HEK293 (cell line): ENCODE results near the gene UBAC2.

Experiments
- CTCF ChIA-PET: fragments of 350-600 bp; formaldehyde crosslinking; extraction: SDS; loops from one replicate; lab custom pipeline; 2021; ENCODE audit warnings: antibody characterized with exemption; lab: Yijun Ruan, JAX
- POLR2A ChIA-PET: fragments of 300-600 bp; formaldehyde crosslinking; extraction: SDS; loops from one replicate; lab custom pipeline; 2020; ENCODE audit warnings: antibody characterized with exemption, inconsistent platforms; lab: Yijun Ruan, JAX
- H3K27ac ChIP-seq: fragments of 200-500 bp; sonication (Bioruptor generic); 2 replicates; pipeline ENCODE4 v1.5.1; 2014; ENCODE audit warnings: low read depth, low read length, control low read depth, inconsistent platforms; ENCODE audit errors: extremely low read depth
- H3K36me3 ChIP-seq, 2 experiments: fragments of 200-500 bp in 1 of 2; sonication (Bioruptor generic) in 1 of 2; 1 replicate in 1 of 2; 2 replicates in 1 of 2; pipeline ENCODE4 v1.5.1; 2014 to 2017; ENCODE audit warnings: inconsistent platforms in 2 of 2, low read length in 2 of 2; ENCODE audit not compliant: control insufficient read depth in 2 of 2, insufficient read depth in 1 of 2
- H3K4me1 ChIP-seq: fragments of 200-500 bp; sonication (Bioruptor generic); 2 replicates; pipeline ENCODE4 v1.5.1; 2014; ENCODE audit warnings: mild to moderate bottlenecking, low read length, inconsistent platforms; ENCODE audit not compliant: control insufficient read depth, insufficient read depth
- H3K4me3 ChIP-seq: 2 replicates; pipeline ENCODE4 v1.5.1; 2011; ENCODE audit warnings: low read depth, mild to moderate bottlenecking, control low read depth, low read length, moderate library complexity
- H3K9me3 ChIP-seq: fragments of 200-500 bp; sonication (Bioruptor generic); 2 replicates; pipeline ENCODE4 v1.5.1; 2014; ENCODE audit warnings: low read depth, low read length, inconsistent platforms; ENCODE audit not compliant: control insufficient read depth, insufficient read depth
- GLIS1 ChIP-seq: fragments of 450-650 bp; formaldehyde crosslinking; IDR thresholded peaks from 2 replicates; pipeline ENCODE4 v1.5.1; 2016; ENCODE audit warnings: missing biosample characterization, missing genetic modification characterization
- KLF9 ChIP-seq: fragments of 450-650 bp; formaldehyde crosslinking; IDR thresholded peaks from 2 replicates; pipeline ENCODE4 v1.5.1; 2016; ENCODE audit warnings: missing biosample characterization, missing genetic modification characterization, low read depth
- REPIN1 ChIP-seq: fragments of 450-650 bp; formaldehyde crosslinking; IDR thresholded peaks from 2 replicates; pipeline ENCODE4 v1.5.1; 2017; ENCODE audit warnings: missing biosample characterization, missing genetic modification characterization, low read depth
- SP3 ChIP-seq: fragments of 450-650 bp; formaldehyde crosslinking; IDR thresholded peaks from 2 replicates; pipeline ENCODE4 v1.5.1; 2016; ENCODE audit warnings: missing biosample characterization, missing genetic modification characterization
- SP7 ChIP-seq: fragments of 450-650 bp; formaldehyde crosslinking; IDR thresholded peaks from 2 replicates; pipeline ENCODE4 v1.5.1; 2016; ENCODE audit warnings: missing biosample characterization, missing genetic modification characterization
- TRIM28 ChIP-seq: IDR thresholded peaks from 2 replicates; pipeline ENCODE4 v1.6.1; 2011; ENCODE audit warnings: low read length, control low read depth, borderline replicate concordance
- ZNF148 ChIP-seq: fragments of 450-650 bp; formaldehyde crosslinking; IDR thresholded peaks from 2 replicates; pipeline ENCODE4 v1.5.0; 2017; ENCODE audit warnings: missing biosample characterization, missing genetic modification characterization, borderline replicate concordance
- ZNF157 ChIP-seq: fragments of 450-650 bp; formaldehyde crosslinking; IDR thresholded peaks from 2 replicates; pipeline ENCODE4 v1.5.1; 2016; ENCODE audit warnings: missing biosample characterization, missing genetic modification characterization
- ZNF19 ChIP-seq: fragments of 450-650 bp; formaldehyde crosslinking; IDR thresholded peaks from 2 replicates; pipeline ENCODE4; 2016; ENCODE audit warnings: missing biosample characterization, missing genetic modification characterization, low read depth
- ZNF239 ChIP-seq: fragments of 450-650 bp; formaldehyde crosslinking; IDR thresholded peaks from 2 replicates; pipeline ENCODE4 v1.5.1; 2016; ENCODE audit warnings: missing biosample characterization, missing genetic modification characterization
- ZNF248 ChIP-seq: fragments of 450-650 bp; formaldehyde crosslinking; IDR thresholded peaks from 2 replicates; pipeline ENCODE4 v1.5.1; 2017; ENCODE audit warnings: missing biosample characterization, missing genetic modification characterization
- ZNF280C ChIP-seq: fragments of 450-650 bp; formaldehyde crosslinking; IDR thresholded peaks from 2 replicates; pipeline ENCODE4 v1.5.1; 2016; ENCODE audit warnings: missing biosample characterization, missing genetic modification characterization
- ZNF302 ChIP-seq: fragments of 450-650 bp; formaldehyde crosslinking; IDR thresholded peaks from 2 replicates; pipeline ENCODE4 v1.5.1; 2016; ENCODE audit warnings: missing biosample characterization, missing genetic modification characterization, low read depth
- ZNF473 ChIP-seq: fragments of 450-650 bp; formaldehyde crosslinking; IDR thresholded peaks from 2 replicates; pipeline ENCODE4 v1.5.1; 2017; ENCODE audit warnings: missing biosample characterization, missing genetic modification characterization
- ZNF501 ChIP-seq: fragments of 450-650 bp; formaldehyde crosslinking; IDR thresholded peaks from 2 replicates; pipeline ENCODE4 v1.5.1; 2016; ENCODE audit warnings: missing biosample characterization, missing genetic modification characterization
- ZNF544 ChIP-seq: fragments of 450-650 bp; formaldehyde crosslinking; IDR thresholded peaks from 2 replicates; pipeline ENCODE4 v1.5.0; 2017; ENCODE audit warnings: missing biosample characterization, missing genetic modification characterization
- ZNF660 ChIP-seq: fragments of 450-650 bp; IDR thresholded peaks from 2 replicates; pipeline ENCODE4 v1.5.1; 2018; ENCODE audit warnings: missing biosample characterization, mild to moderate bottlenecking, missing genetic modification characterization
- ZNF777 ChIP-seq: fragments of 450-650 bp; formaldehyde crosslinking; IDR thresholded peaks from 2 replicates; pipeline ENCODE4 v1.5.1; 2017; ENCODE audit warnings: missing biosample characterization, missing genetic modification characterization, borderline replicate concordance
- ZNF837 ChIP-seq: fragments of 450-650 bp; formaldehyde crosslinking; IDR thresholded peaks from 2 replicates; pipeline ENCODE4 v1.5.1; 2016; ENCODE audit warnings: missing biosample characterization, missing genetic modification characterization
- ZSCAN30 ChIP-seq: fragments of 450-650 bp; IDR thresholded peaks from 2 replicates; pipeline ENCODE4 v1.5.1; 2018; ENCODE audit warnings: missing biosample characterization, mild to moderate bottlenecking, missing genetic modification characterization, moderate library complexity
- TF ChIP-seq, protein P1 (sequence below): fragments of 450-650 bp; formaldehyde crosslinking; IDR thresholded peaks from 2 replicates; pipeline ENCODE4 v1.5.1; 2016; ENCODE audit warnings: missing biosample characterization, missing genetic modification characterization
- TF ChIP-seq, protein P2 (sequence below): fragments of 450-650 bp; formaldehyde crosslinking; IDR thresholded peaks from 2 replicates; pipeline ENCODE4 v1.5.1; 2016; ENCODE audit warnings: missing biosample characterization, missing genetic modification characterization
- TF ChIP-seq, protein P3 (sequence below): fragments of 450-650 bp; formaldehyde crosslinking; IDR thresholded peaks from 2 replicates; pipeline ENCODE4 v1.5.1; 2016; ENCODE audit warnings: missing biosample characterization, missing genetic modification characterization

Gene UBAC2

DNA sequence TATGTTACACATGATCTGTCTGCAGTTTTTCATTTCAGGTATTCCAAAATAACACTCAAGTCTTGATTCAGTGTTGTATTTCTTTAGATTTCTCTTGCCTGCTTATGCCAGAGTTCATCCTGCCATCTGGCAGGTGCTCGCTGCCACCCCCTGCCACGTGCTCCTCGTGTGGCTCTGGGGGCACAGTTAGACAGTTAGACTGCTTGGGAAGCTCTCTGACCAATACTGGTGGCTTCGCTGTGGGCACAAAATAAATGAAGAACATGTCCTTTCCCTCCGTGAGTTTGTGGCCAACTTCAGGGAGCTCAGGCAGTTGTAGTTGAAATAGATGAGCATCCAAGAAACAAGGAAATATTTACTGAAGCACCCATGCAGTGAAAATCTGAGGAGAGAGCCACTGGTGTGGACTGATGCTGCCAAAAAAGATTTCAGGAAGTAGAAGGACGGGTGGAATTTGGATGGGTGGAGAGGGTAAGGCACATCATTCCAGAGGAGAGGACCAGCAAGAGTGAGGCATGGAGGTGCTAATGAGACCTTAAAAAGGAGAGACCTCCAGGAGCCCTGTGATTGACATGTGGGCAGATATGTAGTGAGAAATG, 144.1 kb downstream of the UBAC2 start:
- Histone ChIP-seq H3K4me1 (no peaks in the 10 kb centered on the region; the same call in 1 of the 2 replicates), H3K36me3 (peaks cover 0 to 37% of the 10 kb centered on the region in 2 experiments; a peak in 1 of 3 replicates), H3K27ac (no peak overlapping the region), H3K9me3 (no peaks in the 10 kb centered on the region), H3K4me3 (no peak overlapping the region)
- CTCF ChIA-PET = interaction anchor here (0.5 to 0.8 kb wide), 3 partner anchors 10 to 168 kb away, joined by 3 to 4 read pairs (median 3); no protein-coding TSS in a partner anchor
- POLR2A ChIA-PET = no interaction called here
- TF ChIP-seq, protein P1, sequence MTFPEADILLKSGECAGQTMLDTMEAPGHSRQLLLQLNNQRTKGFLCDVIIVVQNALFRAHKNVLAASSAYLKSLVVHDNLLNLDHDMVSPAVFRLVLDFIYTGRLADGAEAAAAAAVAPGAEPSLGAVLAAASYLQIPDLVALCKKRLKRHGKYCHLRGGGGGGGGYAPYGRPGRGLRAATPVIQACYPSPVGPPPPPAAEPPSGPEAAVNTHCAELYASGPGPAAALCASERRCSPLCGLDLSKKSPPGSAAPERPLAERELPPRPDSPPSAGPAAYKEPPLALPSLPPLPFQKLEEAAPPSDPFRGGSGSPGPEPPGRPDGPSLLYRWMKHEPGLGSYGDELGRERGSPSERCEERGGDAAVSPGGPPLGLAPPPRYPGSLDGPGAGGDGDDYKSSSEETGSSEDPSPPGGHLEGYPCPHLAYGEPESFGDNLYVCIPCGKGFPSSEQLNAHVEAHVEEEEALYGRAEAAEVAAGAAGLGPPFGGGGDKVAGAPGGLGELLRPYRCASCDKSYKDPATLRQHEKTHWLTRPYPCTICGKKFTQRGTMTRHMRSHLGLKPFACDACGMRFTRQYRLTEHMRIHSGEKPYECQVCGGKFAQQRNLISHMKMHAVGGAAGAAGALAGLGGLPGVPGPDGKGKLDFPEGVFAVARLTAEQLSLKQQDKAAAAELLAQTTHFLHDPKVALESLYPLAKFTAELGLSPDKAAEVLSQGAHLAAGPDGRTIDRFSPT (tag by site-specific recombination) = no peak
- TF ChIP-seq, protein P2, sequence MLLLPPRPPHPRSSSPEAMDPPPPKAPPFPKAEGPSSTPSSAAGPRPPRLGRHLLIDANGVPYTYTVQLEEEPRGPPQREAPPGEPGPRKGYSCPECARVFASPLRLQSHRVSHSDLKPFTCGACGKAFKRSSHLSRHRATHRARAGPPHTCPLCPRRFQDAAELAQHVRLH (tag by site-specific recombination) = no peak
- TF ChIP-seq KLF9 (tag by site-specific recombination) (no peak), ZNF239 (tag by site-specific recombination) (no peak), ZNF660 (tag by site-specific recombination) (no peak), ZNF501 (tag by site-specific recombination) (no peak), ZNF19 (tag by site-specific recombination) (no peak), ZSCAN30 (tag by site-specific recombination) (no peak), ZNF148 (tag by site-specific recombination) (no peak)

DNA sequence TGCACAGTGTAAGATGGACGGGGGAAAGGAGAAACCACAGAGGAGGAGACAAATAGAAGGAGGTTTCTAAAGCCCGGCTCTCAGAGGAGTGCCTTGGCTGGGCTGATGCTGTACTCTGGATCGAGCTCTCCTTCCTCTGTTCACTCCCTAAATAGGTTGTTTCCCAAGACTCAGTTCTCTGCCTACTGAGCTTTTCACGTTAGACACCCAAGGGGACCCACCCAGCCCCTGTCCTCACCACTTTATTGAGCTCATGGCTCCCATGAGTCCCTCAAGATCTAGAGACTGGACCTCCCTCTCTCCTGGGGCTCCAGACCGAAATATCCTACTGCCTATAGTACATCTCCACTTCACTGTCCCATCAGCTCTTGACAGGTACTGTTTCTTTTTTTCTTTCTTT, 144.7 kb downstream of the UBAC2 start:
- H3K4me3 ChIP-seq = no peak overlapping the region
- H3K27ac ChIP-seq = no peak overlapping the region
- POLR2A ChIA-PET = interaction anchor here (0.6 kb wide), 1 partner anchor 1000 kb away, joined by 3 read pairs; no protein-coding TSS in a partner anchor
- H3K36me3 ChIP-seq = peaks cover 0 to 35% of the 10 kb centered on the region in 2 experiments; a peak in 1 of 3 replicates
- no peaks in the 10 kb centered on the region for H3K4me1 ChIP-seq
- TF ChIP-seq ZNF777 (tag by site-specific recombination) (no peak), TRIM28 (no peak), ZNF157 (tag by site-specific recombination) (no peak), SP7 (no peak), ZNF302 (no peak), SP3 (no peak), ZNF544 (tag by site-specific recombination) (no peak), REPIN1 (no peak), ZNF280C (no peak), ZNF837 (tag by site-specific recombination) (no peak), ZNF248 (tag by site-specific recombination) (no peak), ZNF501 (tag by site-specific recombination) (no peak), GLIS1 (tag by site-specific recombination) (no peak), ZNF473 (tag by site-specific recombination) (no peak)
- TF ChIP-seq, protein P3, sequence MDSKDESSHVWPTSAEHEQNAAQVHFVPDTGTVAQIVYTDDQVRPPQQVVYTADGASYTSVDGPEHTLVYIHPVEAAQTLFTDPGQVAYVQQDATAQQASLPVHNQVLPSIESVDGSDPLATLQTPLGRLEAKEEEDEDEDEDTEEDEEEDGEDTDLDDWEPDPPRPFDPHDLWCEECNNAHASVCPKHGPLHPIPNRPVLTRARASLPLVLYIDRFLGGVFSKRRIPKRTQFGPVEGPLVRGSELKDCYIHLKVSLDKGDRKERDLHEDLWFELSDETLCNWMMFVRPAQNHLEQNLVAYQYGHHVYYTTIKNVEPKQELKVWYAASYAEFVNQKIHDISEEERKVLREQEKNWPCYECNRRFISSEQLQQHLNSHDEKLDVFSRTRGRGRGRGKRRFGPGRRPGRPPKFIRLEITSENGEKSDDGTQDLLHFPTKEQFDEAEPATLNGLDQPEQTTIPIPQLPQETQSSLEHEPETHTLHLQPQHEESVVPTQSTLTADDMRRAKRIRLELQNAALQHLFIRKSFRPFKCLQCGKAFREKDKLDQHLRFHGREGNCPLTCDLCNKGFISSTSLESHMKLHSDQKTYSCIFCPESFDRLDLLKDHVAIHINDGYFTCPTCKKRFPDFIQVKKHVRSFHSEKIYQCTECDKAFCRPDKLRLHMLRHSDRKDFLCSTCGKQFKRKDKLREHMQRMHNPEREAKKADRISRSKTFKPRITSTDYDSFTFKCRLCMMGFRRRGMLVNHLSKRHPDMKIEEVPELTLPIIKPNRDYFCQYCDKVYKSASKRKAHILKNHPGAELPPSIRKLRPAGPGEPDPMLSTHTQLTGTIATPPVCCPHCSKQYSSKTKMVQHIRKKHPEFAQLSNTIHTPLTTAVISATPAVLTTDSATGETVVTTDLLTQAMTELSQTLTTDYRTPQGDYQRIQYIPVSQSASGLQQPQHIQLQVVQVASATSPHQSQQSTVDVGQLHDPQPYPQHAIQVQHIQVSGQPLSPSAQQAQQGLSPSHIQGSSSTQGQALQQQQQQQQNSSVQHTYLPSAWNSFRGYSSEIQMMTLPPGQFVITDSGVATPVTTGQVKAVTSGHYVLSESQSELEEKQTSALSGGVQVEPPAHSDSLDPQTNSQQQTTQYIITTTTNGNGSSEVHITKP (tag by site-specific recombination) = no peak
- H3K9me3 ChIP-seq = no peaks in the 10 kb centered on the region
- CTCF ChIA-PET = no interaction called here
